ENCODE data around the gene ATOSA. TPM values are rescaled to one million over a fixed set of nuclear protein-coding genes. Genes with fewer than 3 reads are reported as not detected.

Gene ATOSA
- total RNA-seq, 2 experiments from 2014 or later = 60.5 to 65.1 TPM

DNA sequence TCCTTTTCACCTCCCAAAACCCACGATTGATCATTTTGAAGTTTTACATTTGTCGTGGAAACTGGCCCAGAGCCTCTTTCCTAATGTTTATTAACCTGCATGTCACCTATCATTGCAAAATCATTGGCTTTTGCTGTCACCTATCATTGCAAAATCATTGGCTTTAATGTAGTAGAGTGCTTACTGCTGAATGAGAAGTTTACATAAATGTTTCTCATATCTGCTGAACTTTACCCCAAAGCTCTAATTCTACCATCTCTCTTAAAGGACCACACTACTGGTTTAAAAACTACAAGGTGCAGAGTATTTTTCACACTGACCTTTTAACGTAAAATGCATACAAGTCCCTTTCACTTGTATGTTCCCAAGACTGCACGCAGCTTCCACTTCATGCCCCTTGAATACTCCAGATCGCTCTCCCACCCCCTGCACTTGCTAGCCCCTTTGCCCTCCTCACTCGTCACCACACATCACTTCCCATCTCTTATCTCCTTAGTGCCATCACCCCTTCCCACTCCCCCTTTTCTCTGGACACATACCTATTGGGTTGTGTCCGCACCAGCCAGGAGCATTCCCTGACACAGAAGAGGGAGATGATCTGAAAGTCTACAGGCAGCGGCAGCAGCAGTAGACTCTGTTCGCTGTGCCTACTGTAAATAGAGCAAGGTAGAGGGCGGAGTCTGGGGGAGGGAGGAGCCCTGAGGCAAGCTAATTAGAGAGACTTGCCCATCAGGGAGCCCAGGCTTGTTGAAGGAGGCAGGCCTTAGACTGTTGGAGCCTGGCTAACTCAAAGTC, 30.2 kb upstream of the ATOSA start:
- POLR2A ChIA-PET = no interaction called here
- Mint-ChIP-seq H3K36me3 (no peaks in the 10 kb centered on the region), H3K4me3 (no peak overlapping the region), H3K27ac (no peak overlapping the region), H3K27me3 (peaks cover 12% of the 10 kb centered on the region), H3K4me1 (peaks cover 2% of the 10 kb centered on the region), H3K9me3 (no peaks in the 10 kb centered on the region)
- ATAC-seq (ENCODE audit: low read depth) = no peak
- no peak for DNase-seq

DNA sequence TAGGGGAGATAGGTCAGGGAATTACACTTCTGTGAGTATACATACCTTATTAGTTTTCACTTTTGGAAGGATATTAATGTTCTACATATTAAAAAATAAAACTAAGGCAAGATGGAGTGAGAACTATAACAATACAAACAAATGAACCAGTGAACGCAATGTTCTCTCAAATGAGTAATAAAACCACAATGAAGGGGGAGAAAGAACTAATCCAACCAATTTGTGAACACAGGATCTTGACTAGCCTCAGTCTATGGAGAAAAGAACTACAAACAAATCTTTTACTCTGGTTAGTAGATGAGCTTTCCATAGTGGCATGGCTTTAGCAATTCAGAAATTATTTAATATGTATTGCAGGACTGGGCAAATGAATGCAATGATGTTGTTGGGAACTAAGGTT, 26.9 kb upstream of the ATOSA start:
- ATAC-seq (ENCODE audit: low read depth) (no peak), DNase-seq (no peak)
- no peak overlapping the region for H3K27ac Mint-ChIP-seq
- H3K36me3 Mint-ChIP-seq = no peaks in the 10 kb centered on the region
- no peaks in the 10 kb centered on the region for H3K9me3 Mint-ChIP-seq
- H3K4me1 Mint-ChIP-seq = peaks cover 2% of the 10 kb centered on the region
- POLR2A ChIA-PET = no interaction called here
- H3K4me3 Mint-ChIP-seq = no peak overlapping the region
- H3K27me3 Mint-ChIP-seq = peaks cover 20% of the 10 kb centered on the region

DNA sequence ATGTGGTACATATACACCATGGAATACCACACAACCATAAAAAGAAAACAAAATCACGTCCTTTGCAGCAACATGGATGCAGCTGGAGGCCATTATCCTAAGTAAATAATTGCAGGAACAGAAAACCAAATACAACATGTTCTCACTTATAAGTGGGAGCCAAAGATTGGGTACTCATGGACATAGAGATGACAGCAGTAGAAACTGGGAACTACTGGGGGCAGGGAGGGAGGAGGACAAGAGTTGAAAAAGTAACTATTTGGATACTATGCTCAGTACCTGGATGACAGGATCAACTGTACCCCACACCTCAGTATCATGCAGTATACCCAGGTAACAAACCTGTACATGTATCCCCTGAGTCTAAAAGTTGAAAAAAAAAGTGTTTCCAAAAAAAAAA, 23.2 kb upstream of the ATOSA start:
- ATAC-seq (ENCODE audit: low read depth) (no peak), DNase-seq (no peak)
- POLR2A ChIA-PET = no interaction called here
- Mint-ChIP-seq H3K36me3 (no peaks in the 10 kb centered on the region), H3K27me3 (peaks cover 23% of the 10 kb centered on the region), H3K9me3 (no peaks in the 10 kb centered on the region), H3K4me1 (no peaks in the 10 kb centered on the region), H3K27ac (no peak overlapping the region), H3K4me3 (no peak overlapping the region)

DNA sequence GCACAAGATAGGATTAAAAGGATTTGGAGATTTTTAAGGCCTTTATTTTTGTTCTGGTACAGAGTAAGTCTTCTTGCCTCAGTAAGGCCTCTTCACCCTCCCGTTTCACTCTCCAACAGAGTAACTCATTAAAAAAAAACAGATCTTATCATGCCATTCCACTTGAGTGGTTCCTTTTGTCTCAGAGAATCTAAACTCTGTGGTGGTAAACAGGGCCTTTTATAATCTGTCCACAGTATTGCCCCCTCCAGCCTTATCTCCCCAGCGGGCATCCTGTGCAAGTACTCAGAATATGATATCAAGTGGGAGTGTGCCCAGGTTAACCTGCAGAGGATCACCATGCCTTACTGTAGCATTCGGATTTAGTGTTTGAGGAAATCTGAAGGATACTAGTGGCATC, 20.3 kb upstream of the ATOSA start:
- no peaks in the 10 kb centered on the region for H3K9me3 Mint-ChIP-seq
- POLR2A ChIA-PET = no interaction called here
- H3K27ac Mint-ChIP-seq = no peak overlapping the region
- no peak overlapping the region for H3K4me3 Mint-ChIP-seq
- ATAC-seq (ENCODE audit: low read depth) = no peak
- peaks cover 24% of the 10 kb centered on the region for H3K27me3 Mint-ChIP-seq
- H3K36me3 Mint-ChIP-seq = no peaks in the 10 kb centered on the region
- DNase-seq = no peak
- no peaks in the 10 kb centered on the region for H3K4me1 Mint-ChIP-seq

DNA sequence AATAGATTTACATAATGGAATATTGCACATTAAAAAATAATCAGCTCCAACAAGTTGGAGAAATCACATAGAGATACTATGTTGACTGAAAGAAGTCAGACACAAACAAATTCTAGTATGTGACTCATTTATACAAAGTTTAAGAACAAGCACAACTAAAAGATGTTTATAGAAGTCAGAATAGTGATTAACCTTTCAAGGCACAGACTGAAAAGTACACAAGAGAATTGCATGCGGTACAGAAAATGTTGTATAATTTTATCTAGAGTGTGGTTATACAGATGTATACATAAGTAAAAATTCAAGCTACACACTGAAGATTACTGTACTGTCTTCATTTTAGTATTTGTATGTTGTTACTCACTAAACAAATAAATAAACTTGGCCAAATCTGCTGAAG, 19.3 kb upstream of the ATOSA start:
- DNase-seq = no peak
- Mint-ChIP-seq H3K9me3 (no peaks in the 10 kb centered on the region), H3K27ac (no peak overlapping the region), H3K36me3 (no peaks in the 10 kb centered on the region), H3K4me1 (no peaks in the 10 kb centered on the region), H3K4me3 (no peak overlapping the region), H3K27me3 (peaks cover 24% of the 10 kb centered on the region)
- no peak for ATAC-seq (ENCODE audit: low read depth)
- POLR2A ChIA-PET = no interaction called here

DNA sequence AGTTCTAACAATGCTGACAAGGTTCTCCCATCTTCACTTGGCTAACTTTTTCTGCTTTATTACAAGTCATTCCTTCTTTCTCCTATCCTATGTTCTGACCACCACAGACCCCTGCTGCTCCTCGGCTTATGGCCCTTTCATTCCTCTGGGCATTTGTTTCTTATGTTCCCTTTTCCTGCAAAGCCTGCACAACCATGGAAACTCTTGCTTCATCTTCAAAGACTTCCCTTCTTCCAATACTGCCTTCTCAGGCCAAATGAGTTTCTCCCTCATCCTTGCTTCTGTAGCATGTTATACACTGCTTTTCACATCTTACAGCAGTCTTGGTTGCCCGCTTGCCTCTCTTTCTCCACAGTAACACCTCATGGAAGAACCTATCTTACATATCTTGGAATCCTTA, 17.9 kb upstream of the ATOSA start:
- POLR2A ChIA-PET = no interaction called here
- Mint-ChIP-seq H3K9me3 (no peaks in the 10 kb centered on the region), H3K4me3 (no peak overlapping the region), H3K4me1 (no peaks in the 10 kb centered on the region), H3K27me3 (peaks cover 19% of the 10 kb centered on the region), H3K27ac (no peak overlapping the region), H3K36me3 (no peaks in the 10 kb centered on the region)
- DNase-seq (no peak), ATAC-seq (ENCODE audit: low read depth) (no peak)

DNA sequence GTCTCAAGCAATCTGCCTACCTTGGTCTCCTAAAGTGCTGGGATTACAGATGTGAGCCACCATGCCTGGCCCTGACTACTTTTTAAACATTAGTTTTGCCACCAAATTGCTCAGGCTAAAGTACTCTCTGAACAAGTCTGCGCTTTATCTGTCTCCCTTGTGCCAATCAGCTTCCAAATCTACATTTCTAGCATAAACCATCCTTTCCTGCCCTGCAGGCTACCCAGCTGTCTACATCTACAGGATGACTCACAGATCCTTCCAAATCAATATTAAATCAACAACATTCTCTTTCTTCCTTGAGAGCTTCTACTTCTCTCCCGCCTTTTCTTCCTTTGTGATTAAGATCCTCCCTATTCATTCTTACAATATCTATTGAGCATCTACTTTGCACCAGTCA, 16.0 kb upstream of the ATOSA start:
- Mint-ChIP-seq H3K4me3 (no peak overlapping the region), H3K27me3 (peaks cover 16% of the 10 kb centered on the region), H3K27ac (no peak overlapping the region), H3K9me3 (no peaks in the 10 kb centered on the region), H3K36me3 (no peaks in the 10 kb centered on the region), H3K4me1 (no peaks in the 10 kb centered on the region)
- DNase-seq (no peak), ATAC-seq (ENCODE audit: low read depth) (no peak)
- POLR2A ChIA-PET = no interaction called here

DNA sequence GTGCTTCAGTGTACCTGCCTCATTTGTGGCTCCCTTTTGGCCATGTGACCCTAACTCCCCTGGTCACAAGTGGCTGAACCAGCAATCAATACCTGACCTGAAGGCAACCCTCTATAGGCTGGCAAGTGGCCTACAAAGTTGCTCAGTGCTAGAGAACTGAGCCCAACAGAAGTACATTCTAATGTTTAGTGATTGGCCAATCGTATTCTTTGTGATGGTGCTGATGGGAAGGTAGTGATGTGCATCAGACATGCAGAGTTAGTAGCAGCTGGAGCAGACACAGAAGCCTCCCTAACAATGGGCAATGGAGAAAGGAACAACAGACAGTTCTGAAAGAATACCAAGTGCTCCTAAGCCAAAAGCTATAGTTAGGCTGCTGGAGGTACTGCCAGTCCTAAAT, 10.4 kb upstream of the ATOSA start:
- H3K9me3 Mint-ChIP-seq = no peaks in the 10 kb centered on the region
- no peak overlapping the region for H3K27ac Mint-ChIP-seq
- no peaks in the 10 kb centered on the region for H3K36me3 Mint-ChIP-seq
- peaks cover 7% of the 10 kb centered on the region for H3K27me3 Mint-ChIP-seq
- ATAC-seq (ENCODE audit: low read depth) = no peak
- no peak overlapping the region for H3K4me3 Mint-ChIP-seq
- DNase-seq = no peak
- no peaks in the 10 kb centered on the region for H3K4me1 Mint-ChIP-seq
- POLR2A ChIA-PET = no interaction called here

DNA sequence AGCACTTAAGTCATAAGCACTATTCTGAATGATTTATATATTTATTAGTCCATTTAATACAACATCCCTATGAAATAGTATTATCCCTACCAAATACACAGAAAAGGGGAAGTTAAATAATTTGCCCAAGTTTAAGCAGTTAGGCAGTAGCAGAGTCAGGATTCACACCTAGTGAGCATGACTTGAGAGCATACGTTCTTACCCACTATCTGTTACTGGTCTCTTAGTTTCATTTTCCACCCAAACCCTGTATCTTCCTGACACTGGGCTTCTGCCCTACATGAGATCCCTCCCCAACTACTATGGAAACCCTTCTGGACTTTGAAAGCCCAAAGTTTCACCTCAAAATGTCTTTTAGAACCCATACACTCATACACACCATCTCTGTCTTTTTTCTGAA, 4.4 kb upstream of the ATOSA start:
- POLR2A ChIA-PET = interaction anchor here (1.1 kb wide), 1 partner anchor 201 kb away, joined by 3 read pairs; no protein-coding TSS in a partner anchor
- H3K4me3 Mint-ChIP-seq = peak overlapping the region; percentile 32
- H3K4me1 Mint-ChIP-seq = peaks cover 17% of the 10 kb centered on the region
- no peaks in the 10 kb centered on the region for H3K9me3 Mint-ChIP-seq
- ATAC-seq (ENCODE audit: low read depth) = no peak
- peak overlapping the region; percentile 45 for H3K27ac Mint-ChIP-seq
- DNase-seq = no peak
- peaks cover 2% of the 10 kb centered on the region for H3K27me3 Mint-ChIP-seq
- no peaks in the 10 kb centered on the region for H3K36me3 Mint-ChIP-seq

DNA sequence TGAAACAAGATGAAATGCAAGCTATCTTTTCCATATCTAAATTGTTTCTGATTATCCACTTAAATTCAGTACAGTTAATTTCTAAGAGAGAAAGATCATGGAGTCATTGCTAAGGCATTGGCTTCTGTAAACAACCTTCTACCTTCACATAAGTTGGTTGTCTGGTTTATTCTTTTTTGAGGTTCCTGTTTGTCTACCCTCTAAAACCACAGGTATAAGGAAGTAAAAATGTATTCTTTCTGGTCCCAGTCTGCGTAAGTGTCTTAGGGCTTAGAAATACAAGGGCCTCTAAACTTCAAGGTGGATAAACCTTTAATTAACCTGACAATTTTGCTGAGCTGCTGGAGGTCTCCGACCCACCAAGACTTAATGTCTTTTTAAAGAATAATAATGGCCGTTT, 3.6 kb upstream of the ATOSA start:
- H3K4me3 Mint-ChIP-seq = peak overlapping the region; percentile 20
- peaks cover 4% of the 10 kb centered on the region for H3K36me3 Mint-ChIP-seq
- ATAC-seq (ENCODE audit: low read depth) = no peak
- no peaks in the 10 kb centered on the region for H3K9me3 Mint-ChIP-seq
- no peak for DNase-seq
- peaks cover 2% of the 10 kb centered on the region for H3K27me3 Mint-ChIP-seq
- POLR2A ChIA-PET = interaction anchor here (1.1 kb wide), 1 partner anchor 200 kb away, joined by 3 read pairs; no protein-coding TSS in a partner anchor
- H3K4me1 Mint-ChIP-seq = peaks cover 17% of the 10 kb centered on the region
- peak overlapping the region; percentile 30 for H3K27ac Mint-ChIP-seq

DNA sequence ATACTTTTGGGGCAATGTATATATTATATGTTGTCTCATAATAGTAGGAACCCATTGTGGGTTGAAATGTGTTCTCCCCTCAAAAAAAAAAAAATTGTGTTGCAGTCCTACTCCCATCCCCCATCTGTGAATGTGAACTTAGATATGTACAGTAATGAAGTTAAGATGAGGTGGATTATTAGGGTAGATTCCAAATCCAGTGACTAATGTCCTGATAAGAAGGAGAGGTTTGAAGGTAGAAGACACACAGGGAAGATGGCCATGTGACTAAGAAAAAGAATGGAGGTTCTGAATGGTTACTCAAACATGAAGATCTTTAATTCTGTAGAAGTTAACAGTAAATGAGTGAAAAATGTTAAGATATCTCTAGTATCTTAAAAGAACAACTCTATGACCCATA, 3.0 kb upstream of the ATOSA start:
- Mint-ChIP-seq H3K27me3 (peaks cover 2% of the 10 kb centered on the region), H3K4me3 (no peak overlapping the region), H3K27ac (no peak overlapping the region), H3K9me3 (no peaks in the 10 kb centered on the region), H3K4me1 (peaks cover 18% of the 10 kb centered on the region), H3K36me3 (peaks cover 4% of the 10 kb centered on the region)
- POLR2A ChIA-PET = interaction anchor here (1.6 kb wide), 1 partner anchor 113 kb away, joined by 4 read pairs; the partner anchor contains the start of gene ARPP19
- ATAC-seq (ENCODE audit: low read depth) (no peak), DNase-seq (no peak)

DNA sequence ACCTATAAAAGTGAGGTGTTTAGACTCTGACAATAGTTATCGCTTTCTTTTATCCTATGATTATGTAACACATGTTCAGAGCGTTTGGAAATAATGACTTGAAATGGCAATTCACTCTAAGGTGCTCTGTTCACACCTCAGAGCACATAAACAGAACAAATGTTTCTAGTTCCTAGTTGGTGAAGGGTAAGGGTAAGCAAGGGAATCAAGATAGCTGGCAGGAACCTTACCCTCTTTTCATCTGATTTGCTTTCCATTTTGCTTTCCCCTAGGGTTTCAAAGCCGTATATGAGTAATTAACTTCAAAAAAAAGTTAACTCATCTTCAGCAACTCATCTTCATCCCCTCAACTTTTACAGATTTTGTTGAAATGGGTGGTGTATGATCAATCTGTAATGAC, 2.3 kb upstream of the ATOSA start:
- Mint-ChIP-seq H3K27me3 (peaks cover 2% of the 10 kb centered on the region), H3K4me3 (no peak overlapping the region), H3K9me3 (no peaks in the 10 kb centered on the region), H3K27ac (no peak overlapping the region), H3K36me3 (peaks cover 5% of the 10 kb centered on the region), H3K4me1 (peaks cover 20% of the 10 kb centered on the region)
- ATAC-seq (ENCODE audit: low read depth) (no peak), DNase-seq (no peak)
- POLR2A ChIA-PET = interaction anchor here (0.6 to 1.6 kb wide), 2 partner anchors 112 to 383 kb away, joined by 3 to 4 read pairs; partner anchors contain the start of gene ARPP19

DNA sequence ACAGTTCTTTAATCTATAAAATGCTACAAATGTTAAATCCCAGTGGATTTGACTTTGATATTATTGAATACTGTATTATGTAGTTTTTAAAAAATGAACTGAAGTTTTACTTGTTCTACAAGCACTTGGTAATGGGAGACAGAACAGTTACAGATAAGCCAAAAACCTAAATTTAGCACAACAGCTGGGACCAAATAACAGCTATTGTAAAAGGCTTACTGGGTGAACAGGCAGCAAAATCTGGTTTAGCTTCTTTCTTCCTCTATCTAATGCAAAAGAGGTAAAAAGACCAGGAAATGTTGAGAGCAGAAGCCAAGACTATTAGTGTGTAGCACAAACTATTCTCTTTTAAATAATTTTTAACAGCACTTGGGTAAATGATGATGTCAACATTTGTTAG, 1.6 kb upstream of the ATOSA start:
- peaks cover 2% of the 10 kb centered on the region for H3K27me3 Mint-ChIP-seq
- POLR2A ChIA-PET = interaction anchor here (0.6 to 1.6 kb wide), 2 partner anchors 112 to 382 kb away, joined by 3 to 4 read pairs; partner anchors contain the start of gene ARPP19
- peaks cover 24% of the 10 kb centered on the region for H3K4me1 Mint-ChIP-seq
- no peak for DNase-seq
- no peak overlapping the region for H3K27ac Mint-ChIP-seq
- H3K9me3 Mint-ChIP-seq = no peaks in the 10 kb centered on the region
- H3K4me3 Mint-ChIP-seq = no peak overlapping the region
- ATAC-seq (ENCODE audit: low read depth) = no peak
- H3K36me3 Mint-ChIP-seq = peaks cover 7% of the 10 kb centered on the region

DNA sequence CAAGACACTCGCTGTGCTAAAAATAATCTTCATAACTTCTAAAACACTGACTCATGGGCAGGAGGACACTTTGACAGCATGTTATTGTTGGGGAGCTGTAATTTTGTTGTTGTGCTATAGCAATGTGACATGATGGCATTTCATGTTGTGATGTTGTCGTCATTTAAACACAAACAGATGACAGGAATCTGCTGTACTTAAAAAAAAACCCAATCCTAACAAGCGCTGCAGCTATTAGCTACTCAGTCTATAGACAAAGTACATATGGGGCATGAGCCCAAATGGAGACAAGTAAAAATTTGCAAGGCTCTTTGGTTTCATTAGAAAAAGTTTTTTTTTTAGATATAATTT, 828 bp upstream of the ATOSA start:
- Mint-ChIP-seq H3K9me3 (no peaks in the 10 kb centered on the region), H3K4me3 (peak overlapping the region; percentile 56), H3K36me3 (peaks cover 11% of the 10 kb centered on the region), H3K27me3 (peaks cover 2% of the 10 kb centered on the region), H3K4me1 (peaks cover 26% of the 10 kb centered on the region), H3K27ac (peak overlapping the region; percentile 60)
- no peak for DNase-seq
- POLR2A ChIA-PET = interaction anchor here (0.6 to 2.0 kb wide), 3 partner anchors 51 to 348 kb away, joined by 4 to 8 read pairs (median 8); no protein-coding TSS in a partner anchor
- no peak for ATAC-seq (ENCODE audit: low read depth)

Data from activated naive CD8-positive, alpha-beta T cell treated with anti-CD3 and anti-CD28 coated beads, Interleukin-2, amount 10 ng/mL, durations not matched to agents 7 days and 5 days (primary cell).